HAP-1 (cell line): ENCODE data around the gene PRKCQ.
"Not testable (repeated sequence)": the region's sequence is repeated elsewhere in the genome, so short reads cannot be mapped to it uniquely, and the experiment has no call there.

Source experiments
- DNase-seq, 2 experiments: peaks; one replicate each; pipeline ENCODE4 v3.0.0-alpha.2; 2016 to 2020; ENCODE audit warnings: low spot score in 2 of 2
- H3K27me3 ChIP-seq: fragments of 250-450 bp; sonication (Bioruptor Pico); 2 replicates; pipeline ENCODE4 v1.5.1; 2020; ENCODE audit warnings: low read depth, mild to moderate bottlenecking, moderate library complexity
- H3K36me3 ChIP-seq: fragments of 250-450 bp; sonication (Bioruptor Pico); replicated peaks from 2 replicates; pipeline ENCODE4 v1.5.1; 2020; ENCODE audit warnings: mild to moderate bottlenecking
- H3K4me1 ChIP-seq: fragments of 250-450 bp; sonication (Bioruptor Pico); 2 replicates; pipeline ENCODE4 v1.5.1; 2020; ENCODE audit warnings: mild to moderate bottlenecking
- H3K4me3 ChIP-seq: fragments of 250-450 bp; sonication (Bioruptor Pico); 2 replicates; pipeline ENCODE4 v1.5.1; 2020; ENCODE audit warnings: mild to moderate bottlenecking, moderate library complexity
- H3K9me3 ChIP-seq: fragments of 250-450 bp; sonication (Bioruptor Pico); 2 replicates; pipeline ENCODE4 v1.5.1; 2020; ENCODE audit warnings: mild to moderate bottlenecking, moderate library complexity
- in situ Hi-C: fragments of 300-500 bp; cut with MboI; formaldehyde crosslinking; loops from 3 replicates; pipeline ENCODE4 v1.14.3; 2020; ENCODE audit warnings: low sequenced_read_pairs, inconsistent platforms, mixed read lengths

The PRKCQ gene

GRCh38 chr10:6588845-6589244 lies 8.8 kb upstream of the PRKCQ start:
- Histone ChIP-seq H3K4me3 (no peak overlapping the region), H3K27me3 (no peaks in the 10 kb centered on the region), H3K36me3 (peaks cover 3% of the 10 kb centered on the region; the same call in 1 of the 2 replicates), H3K9me3 (no peaks in the 10 kb centered on the region), H3K4me1 (peaks cover 18% of the 10 kb centered on the region)
- in situ Hi-C loops = no loop called here
- peak in 1 of 2 experiments; percentile 84 for DNase-seq

DNA sequence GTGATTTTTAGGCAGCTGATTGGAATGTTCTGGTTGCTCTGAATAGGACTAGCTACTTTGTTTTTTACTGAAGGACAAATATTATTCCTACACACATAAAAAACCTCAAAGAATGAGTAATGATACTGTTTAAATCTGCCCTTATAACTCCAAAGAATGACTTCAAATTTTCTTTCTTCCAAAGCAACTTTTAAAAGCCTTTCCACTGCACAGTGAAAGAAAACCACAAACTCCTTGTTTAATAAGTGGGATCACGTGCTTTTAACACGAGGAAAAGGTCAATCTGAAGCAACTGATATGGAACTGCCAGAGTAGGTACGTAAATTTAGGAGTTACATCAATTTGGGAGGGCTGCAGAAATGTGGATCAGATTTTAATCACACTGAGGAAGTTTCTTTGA lies 8.0 kb upstream of the PRKCQ start:
- peak in 1 of 2 experiments; percentile 76 for DNase-seq

DNA sequence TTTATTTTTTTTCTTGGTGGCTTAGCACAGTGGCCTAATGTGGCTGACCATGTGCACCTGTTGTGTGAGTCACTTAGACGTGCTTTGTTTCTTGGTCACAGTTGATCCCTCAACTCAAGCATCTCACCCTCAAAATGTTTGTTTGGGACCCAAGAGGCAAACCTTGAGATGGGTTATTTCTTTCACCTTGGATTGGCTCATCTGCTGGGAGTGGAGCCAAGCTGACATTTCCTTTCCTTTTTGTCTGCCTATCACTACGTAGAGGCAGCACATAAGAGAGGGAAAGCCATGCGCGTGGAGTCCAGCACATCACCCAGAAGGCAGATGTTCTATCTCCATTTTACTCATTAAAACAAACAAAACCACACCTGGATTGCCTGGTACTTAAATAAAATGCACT lies 6.4 kb upstream of the PRKCQ start:
- Histone ChIP-seq H3K27me3 (no peaks in the 10 kb centered on the region), H3K9me3 (no peaks in the 10 kb centered on the region), H3K36me3 (peaks cover 3% of the 10 kb centered on the region; the same call in 1 of the 2 replicates), H3K4me3 (no peak overlapping the region), H3K4me1 (peaks cover 18% of the 10 kb centered on the region)
- in situ Hi-C loops = no loop called here
- no peak for DNase-seq

More for the DNA sequence above, 8.0 kb upstream of the PRKCQ start:
- Histone ChIP-seq H3K27me3 (no peaks in the 10 kb centered on the region), H3K36me3 (peaks cover 3% of the 10 kb centered on the region; the same call in 1 of the 2 replicates), H3K4me3 (no peak overlapping the region), H3K9me3 (no peaks in the 10 kb centered on the region), H3K4me1 (peaks cover 18% of the 10 kb centered on the region)
- in situ Hi-C loops = no loop called here

DNA sequence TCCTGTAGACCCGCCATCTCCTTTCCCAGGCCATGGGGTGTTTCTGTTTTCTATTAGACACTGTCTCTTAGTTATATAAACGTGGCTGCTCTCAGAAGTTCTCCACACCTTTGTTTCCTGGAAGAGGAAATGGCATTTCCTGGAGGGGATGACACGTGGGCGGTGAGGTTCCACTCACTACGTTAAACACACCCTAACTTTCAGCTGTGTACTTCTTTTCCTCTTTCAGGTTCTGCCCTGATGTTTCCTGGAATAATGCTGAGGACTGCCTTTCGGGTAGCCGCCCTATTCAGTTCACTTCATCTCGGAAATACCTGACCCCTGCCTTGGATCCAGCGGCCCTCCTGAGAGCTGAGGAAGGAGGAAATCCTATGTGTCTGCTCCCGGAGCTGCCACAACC lies 3.4 kb upstream of the PRKCQ start:
- Histone ChIP-seq H3K4me1 (peaks cover 16% of the 10 kb centered on the region), H3K36me3 (peaks cover 3% of the 10 kb centered on the region; the same call in 1 of the 2 replicates), H3K4me3 (no peak overlapping the region), H3K9me3 (no peaks in the 10 kb centered on the region), H3K27me3 (peaks cover 10% of the 10 kb centered on the region)
- no peak for DNase-seq
- in situ Hi-C loops = no loop called here

GRCh38 chr10:6582913-6583312 lies 2.8 kb upstream of the PRKCQ start:
- in situ Hi-C loops, H3K36me3 ChIP-seq: not testable (repeated sequence)

DNA sequence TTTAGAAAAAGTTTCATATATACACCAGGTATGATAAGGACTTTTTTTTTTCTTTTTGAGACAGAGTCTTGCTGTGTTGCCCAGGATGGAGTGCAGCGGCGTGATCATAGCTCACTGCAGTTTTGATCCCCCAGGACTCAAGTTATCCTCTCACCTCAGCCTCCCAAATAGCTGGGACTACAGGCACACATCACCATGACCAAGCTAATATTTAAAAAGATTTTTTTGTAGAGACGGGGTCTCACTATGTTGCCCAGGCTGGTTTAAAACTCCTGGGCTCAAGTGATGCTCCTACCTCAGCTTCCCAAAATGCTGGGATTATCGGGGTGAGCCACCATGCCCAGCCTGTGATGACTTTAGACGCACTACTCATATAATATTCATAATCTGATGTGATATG lies 2.2 kb upstream of the PRKCQ start:
- H3K4me1 ChIP-seq = peaks cover 12% of the 10 kb centered on the region
- H3K36me3 ChIP-seq = peaks cover 3% of the 10 kb centered on the region; the same call in 1 of the 2 replicates
- in situ Hi-C loops = no loop called here
- H3K27me3 ChIP-seq = peaks cover 21% of the 10 kb centered on the region
- no peaks in the 10 kb centered on the region for H3K9me3 ChIP-seq
- no peak overlapping the region for H3K4me3 ChIP-seq
- no peak for DNase-seq

More at GRCh38 chr10:6582913-6583312, 2.8 kb upstream of the PRKCQ start:
- H3K4me3 ChIP-seq, DNase-seq, H3K9me3 ChIP-seq: not testable (repeated sequence)
- Histone ChIP-seq H3K4me1 (peaks cover 15% of the 10 kb centered on the region), H3K27me3 (peaks cover 15% of the 10 kb centered on the region)

DNA sequence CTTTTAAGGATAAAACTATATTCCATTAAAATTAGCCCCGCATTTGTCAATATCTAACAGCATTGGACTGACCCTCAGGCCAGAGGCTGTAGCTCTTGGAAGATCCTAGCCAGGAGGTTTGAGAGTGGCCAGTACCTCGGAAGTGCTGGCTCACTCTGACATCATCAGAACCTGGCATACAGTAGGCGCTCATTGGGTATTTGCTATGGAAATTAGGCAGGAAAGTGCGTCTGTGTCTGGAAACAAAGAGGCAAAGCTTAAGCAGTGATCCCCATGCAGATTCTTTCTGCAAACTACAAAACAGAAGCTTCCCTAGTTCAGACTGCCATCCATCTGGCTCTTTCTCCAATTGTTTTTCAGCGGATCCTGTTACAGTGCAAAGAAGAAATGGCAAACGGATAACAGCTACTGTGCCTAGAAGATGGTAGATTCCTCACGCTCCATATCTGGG lies 1.7 kb upstream of the PRKCQ start:
- peaks cover 12% of the 10 kb centered on the region for H3K4me1 ChIP-seq
- H3K9me3 ChIP-seq = no peaks in the 10 kb centered on the region
- no peak overlapping the region for H3K4me3 ChIP-seq
- in situ Hi-C loops = no loop called here
- no peak for DNase-seq
- peaks cover 25% of the 10 kb centered on the region for H3K27me3 ChIP-seq
- peaks cover 3% of the 10 kb centered on the region; the same call in 1 of the 2 replicates for H3K36me3 ChIP-seq

DNA sequence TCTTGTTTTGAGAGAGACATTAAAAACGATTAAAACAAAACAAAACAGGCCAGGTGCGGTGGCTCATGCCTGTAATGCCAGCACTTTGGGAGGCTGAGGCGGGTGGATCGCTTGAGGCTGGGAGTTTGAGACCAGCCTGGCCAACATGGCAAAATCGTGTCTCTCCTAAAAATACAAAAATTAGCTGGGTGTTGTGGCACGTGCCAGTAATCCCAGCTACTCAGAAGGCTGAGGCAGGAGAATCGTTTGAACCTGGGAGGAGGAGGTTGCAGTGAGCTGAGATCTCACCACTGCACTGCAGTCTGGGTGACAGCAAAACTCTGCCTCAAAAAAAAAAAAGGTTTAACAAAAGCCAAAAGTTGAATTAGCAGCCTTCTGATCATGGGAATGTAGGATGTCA lies 1.1 kb upstream of the PRKCQ start:
- H3K4me1 ChIP-seq = peaks cover 12% of the 10 kb centered on the region
- DNase-seq, in situ Hi-C loops, H3K9me3 ChIP-seq, H3K36me3 ChIP-seq: not testable (repeated sequence)
- H3K27me3 ChIP-seq = peaks cover 30% of the 10 kb centered on the region
- peak overlapping the region; percentile 53 for H3K4me3 ChIP-seq

DNA sequence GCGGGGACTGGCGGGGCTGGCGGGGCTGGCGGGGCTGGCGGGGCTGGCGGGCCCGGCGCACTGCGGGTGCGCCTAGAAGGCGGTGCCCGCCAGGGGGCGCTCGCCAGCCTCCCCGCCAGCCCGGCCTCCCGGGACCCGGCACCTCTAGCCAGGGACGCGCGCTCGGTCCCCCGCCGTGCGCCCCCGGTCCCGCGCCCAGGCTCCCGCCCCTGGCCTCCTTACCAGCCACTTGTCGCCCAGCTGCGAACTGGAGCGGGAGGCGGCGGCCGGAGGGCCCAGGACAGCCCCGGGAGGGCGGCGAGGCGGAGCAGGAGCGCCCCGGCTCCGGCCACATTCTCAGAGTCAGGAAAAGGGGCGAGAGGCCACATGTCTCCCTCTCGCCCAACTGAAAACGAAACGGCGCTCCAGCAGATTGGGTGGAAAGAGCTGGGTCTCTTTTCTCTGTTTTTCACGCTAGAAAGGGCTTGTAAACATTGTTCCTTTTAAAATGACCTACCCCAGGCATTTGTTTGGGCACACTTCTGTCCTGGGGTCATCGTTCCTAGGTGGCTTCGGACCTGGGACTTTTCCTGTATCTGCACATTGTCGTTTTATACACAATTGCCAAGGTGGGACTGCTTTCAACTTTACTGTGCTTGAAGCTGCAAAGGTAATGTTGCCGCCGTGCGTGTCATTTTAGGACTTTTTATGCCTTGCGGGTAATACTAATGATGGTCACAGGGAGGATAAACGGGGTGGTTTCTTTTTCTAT lies 378 bp upstream of the PRKCQ start:
- Histone ChIP-seq H3K36me3 (peaks cover 3% of the 10 kb centered on the region; the same call in 1 of the 2 replicates), H3K4me3 (peak overlapping the region; percentile 53), H3K9me3 (no peaks in the 10 kb centered on the region), H3K27me3 (peaks cover 35% of the 10 kb centered on the region), H3K4me1 (peaks cover 12% of the 10 kb centered on the region)
- in situ Hi-C loops = no loop called here
- DNase-seq = peak; percentile 67 to 85

- Histone ChIP-seq H3K4me3 (peak overlapping the region; percentile 53), H3K36me3 (no peaks in the 10 kb centered on the region), H3K4me1 (peaks cover 12% of the 10 kb centered on the region), H3K27me3 (peaks cover 39% of the 10 kb centered on the region), H3K9me3 (no peaks in the 10 kb centered on the region)
- DNase-seq = no peak
- in situ Hi-C loops = no loop called here
Observed at GRCh38 chr10:6579183-6579903, 733 bp downstream of the PRKCQ start.

DNA sequence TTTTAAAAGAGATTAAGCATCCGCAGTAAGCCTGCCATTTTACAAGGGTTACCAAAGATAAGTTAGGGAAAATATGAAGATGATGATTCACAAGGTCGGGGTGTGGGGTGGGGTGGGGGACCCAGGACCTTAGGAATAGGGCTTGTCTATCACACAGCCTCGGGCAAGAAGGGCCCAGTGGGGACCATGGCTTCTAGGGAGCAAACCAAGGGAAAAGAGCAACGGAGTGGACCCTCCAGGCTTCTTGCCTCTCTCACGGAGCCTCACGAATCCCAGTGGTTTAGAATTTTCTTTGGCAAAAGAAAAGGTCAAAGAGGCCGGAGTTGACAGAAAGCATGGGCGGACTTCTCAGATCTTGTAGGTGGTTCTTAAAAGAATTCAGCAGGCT lies 1.3 kb downstream of the PRKCQ start:
- Histone ChIP-seq H3K9me3 (no peaks in the 10 kb centered on the region), H3K36me3 (no peaks in the 10 kb centered on the region), H3K4me3 (no peak overlapping the region), H3K27me3 (peaks cover 43% of the 10 kb centered on the region), H3K4me1 (peaks cover 12% of the 10 kb centered on the region)
- in situ Hi-C loops = no loop called here
- DNase-seq = no peak

DNA sequence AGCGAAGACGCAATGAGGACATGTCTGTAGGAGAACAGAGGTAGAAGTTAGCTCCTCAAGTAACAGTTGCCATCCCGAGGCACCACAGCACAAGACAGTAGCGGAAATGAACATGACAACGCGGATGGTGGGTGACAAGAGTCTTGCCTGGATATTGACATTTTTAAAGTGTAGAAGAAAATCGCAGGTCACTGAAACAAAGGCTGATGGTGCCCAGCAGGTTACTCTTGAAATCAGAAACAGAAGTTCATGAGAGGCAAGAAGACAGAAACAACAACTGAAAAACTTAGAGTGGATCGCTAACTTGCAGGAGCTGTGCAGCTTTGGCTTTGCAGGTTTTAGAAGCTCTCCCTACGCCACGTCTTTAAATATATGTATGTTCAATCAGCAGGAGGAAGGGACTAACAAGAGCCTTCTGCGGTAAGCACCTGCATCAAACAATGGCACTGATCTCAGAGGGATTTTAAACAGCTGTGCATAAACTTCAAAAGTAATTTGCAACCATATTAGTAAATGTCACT lies 1.8 kb downstream of the PRKCQ start:
- DNase-seq = peak in 1 of 2 experiments; percentile 52
- peaks cover 48% of the 10 kb centered on the region for H3K27me3 ChIP-seq

DNA sequence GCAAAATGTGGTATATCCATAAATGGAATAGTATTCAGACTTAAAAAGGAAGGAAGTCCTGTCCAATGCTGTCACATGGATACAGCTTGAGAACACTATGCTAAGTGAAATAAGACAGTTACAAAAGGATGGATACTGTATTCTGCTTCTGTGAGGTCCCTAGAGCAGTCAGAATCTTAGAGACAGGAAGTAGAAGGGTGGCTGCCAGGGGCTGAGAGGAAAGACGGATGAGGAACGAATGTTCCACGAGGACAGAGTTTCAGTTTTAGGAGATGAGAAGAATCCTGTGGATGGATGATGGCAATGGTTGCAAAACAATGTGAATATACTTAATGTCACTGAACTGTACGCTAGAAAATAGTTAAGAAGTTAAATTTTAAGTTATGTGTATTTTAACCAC lies 3.8 kb downstream of the PRKCQ start:
- Histone ChIP-seq H3K4me1 (peaks cover 12% of the 10 kb centered on the region), H3K27me3 (peaks cover 64% of the 10 kb centered on the region), H3K4me3 (no peak overlapping the region), H3K36me3 (no peaks in the 10 kb centered on the region), H3K9me3 (no peaks in the 10 kb centered on the region)
- in situ Hi-C loops = no loop called here
- DNase-seq = no peak

More for the DNA sequence above, 1.8 kb downstream of the PRKCQ start:
- H3K9me3 ChIP-seq = no peaks in the 10 kb centered on the region
- H3K36me3 ChIP-seq = no peaks in the 10 kb centered on the region
- in situ Hi-C loops = no loop called here
- peaks cover 12% of the 10 kb centered on the region for H3K4me1 ChIP-seq
- H3K4me3 ChIP-seq = no peak overlapping the region
